ENCODE data around the gene ULBP2.
"Not testable (repeated sequence)": the region's sequence is repeated elsewhere in the genome, so short reads cannot be mapped to it uniquely, and the experiment has no call there.

The ULBP2 gene

GRCh38 chr6:149953934-149954327 lies 12.1 kb downstream of the ULBP2 start:
- not testable (repeated sequence) for DNase-seq

GRCh38 chr6:149954328-149954983 lies 12.6 kb downstream of the ULBP2 start:
- DNase-seq, result not testable (repeated sequence)

DNA sequence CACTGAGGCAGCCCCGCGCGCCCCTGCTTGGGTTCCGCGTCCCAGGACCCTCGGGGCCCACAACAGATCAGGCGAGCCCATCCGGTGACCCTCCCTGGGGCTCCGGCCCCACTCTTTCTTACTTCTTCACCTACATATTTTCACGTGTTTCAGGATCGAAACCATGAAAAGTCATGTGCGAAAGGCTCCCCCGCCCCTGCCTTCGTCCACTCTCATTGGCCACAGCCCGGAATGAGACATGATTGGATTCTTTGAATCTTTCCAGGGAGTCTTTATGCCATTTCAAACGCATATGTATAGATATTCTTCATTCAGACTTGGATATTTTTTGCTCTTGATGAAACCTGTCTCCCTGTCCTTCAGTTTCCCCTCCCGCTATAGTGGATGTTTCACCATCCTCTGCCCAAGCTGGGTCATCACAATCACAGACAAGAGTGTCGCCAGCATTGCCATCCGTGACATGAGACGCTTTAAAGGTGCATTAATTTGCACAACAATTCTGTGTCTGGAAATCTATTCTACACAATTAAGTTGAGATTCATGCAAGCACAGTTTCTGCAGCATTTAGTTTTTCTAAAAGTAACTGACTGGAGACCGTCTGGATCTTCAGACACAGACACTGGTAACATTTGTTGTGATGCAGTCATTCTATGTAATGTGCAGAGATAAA lies 13.3 kb downstream of the ULBP2 start:
- not testable (repeated sequence) for DNase-seq

DNA sequence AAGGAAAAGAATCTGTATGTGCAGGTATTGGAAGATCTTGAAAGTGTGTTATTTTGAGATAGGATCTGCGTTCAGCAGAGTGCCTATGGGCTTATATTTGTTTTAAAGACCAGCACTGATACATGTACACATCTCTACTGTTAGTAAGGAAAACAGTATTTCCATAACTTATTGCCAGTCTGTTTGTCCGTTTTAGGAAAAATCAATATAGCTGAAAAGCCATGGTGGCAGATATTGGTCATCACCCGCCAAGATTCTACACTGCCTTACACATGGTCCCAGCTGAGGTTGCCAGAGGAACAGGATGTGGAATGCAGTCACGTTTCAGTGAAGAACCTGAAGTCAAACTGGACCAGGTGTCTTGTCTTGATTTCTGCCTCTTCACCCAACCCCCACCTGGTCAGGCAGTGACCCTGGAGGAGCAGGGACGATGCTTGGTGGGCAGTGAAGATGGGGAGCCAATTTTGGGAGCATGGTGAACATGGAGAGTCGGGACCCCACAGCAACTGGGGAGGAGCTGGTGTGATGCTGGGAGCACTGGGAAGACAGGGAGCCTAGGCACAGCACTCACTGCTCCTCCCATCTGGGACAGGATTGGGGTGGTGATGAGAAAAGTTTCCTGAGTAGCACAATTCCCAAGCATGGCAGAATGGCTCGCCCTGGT lies 14.0 kb downstream of the ULBP2 start:
- not testable (repeated sequence) for DNase-seq

GRCh38 chr6:149958124-149958523 lies 16.3 kb downstream of the ULBP2 start:
- DNase-seq, result not testable (repeated sequence)

DNA sequence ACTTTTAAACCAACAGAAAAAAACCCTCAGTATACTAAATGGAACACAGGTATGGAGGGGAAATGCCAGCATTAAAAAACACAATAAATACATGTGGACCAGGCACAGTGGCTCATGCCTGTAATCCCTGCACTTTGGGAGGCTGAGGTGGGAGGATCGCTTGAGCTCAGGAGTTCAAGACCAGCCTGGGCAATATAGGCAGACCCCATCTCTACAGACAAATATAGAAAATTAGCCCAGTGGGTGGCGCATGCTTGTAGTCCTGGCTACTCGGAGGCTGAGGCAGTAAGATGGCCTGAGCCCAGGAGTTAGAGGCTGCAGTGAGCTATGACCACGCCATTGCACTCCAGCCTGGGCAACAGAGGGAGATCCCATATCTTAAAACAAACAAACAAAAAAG lies 18.0 kb downstream of the ULBP2 start:
- not testable (repeated sequence) for DNase-seq

GRCh38 chr6:149960488-149960887 lies 18.7 kb downstream of the ULBP2 start:
- DNase-seq, result no peak

- no peak for DNase-seq
Observed at GRCh38 chr6:149961728-149962425, 20.1 kb downstream of the ULBP2 start.

GRCh38 chr6:149962461-149963211 lies 20.8 kb downstream of the ULBP2 start:
- no peak for DNase-seq

DNA sequence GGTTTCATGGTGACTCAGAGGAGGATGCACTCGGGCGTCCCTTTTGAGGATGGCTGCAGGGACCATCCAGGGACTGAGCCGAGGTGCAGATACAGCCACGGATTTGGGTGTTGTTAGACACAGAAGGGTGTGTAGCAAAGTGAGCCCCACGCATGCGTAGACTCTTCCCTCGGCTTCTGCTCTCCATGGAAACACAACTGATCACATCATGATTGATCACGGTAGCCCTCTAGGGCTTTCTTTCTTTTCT lies 21.3 kb downstream of the ULBP2 start:
- no peak for DNase-seq

GRCh38 chr6:149963462-149964307 lies 21.9 kb downstream of the ULBP2 start, which contains the start of gene ULBP1:
ULBP1 (plus strand) TSS chr6:149963943; CDS start chr6:149964050, 107 bp downstream.
- DNase-seq, result no peak

- no peak for DNase-seq
Observed at GRCh38 chr6:149964308-149965193, 22.7 kb downstream of the ULBP2 start.

DNA sequence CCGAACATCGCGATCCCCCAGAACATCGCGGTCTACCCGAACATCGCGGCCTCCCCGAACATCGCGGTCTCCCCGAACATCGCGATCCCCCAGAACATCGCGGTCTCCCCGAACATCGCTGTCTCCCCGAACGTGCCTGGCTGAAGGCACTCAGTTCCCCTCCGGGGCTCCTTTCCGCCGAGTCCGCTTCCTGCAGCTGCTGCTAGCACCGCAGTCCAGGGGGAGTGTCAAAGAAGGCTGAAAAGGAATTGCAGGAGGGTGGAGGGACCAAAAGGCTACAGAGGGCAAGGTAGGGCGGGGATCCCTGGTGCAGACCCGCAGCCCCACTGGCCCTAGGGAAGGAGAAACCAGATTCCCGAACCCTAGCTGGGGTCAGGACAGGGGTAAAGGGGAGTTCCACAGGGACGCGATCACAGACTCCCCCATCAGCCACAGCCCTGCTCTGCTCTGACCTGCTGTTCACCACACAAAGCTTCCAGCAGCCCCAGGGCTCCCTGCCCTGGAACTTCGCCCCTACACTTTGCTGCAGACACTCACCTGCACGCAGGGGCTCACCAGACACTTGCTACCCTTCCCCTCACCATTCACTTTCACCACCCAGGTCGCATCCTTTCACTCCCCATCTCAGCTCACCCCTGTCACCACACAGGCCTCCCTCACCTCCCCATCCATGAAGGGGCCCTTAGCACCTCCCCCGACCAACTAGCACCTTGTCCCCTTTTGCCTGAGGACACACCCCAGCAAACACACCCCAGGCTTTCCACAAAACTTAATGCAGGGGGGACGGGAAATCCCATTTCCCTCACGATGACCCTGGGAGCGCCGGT lies 23.6 kb downstream of the ULBP2 start:
- DNase-seq, result no peak

GRCh38 chr6:149966319-149966718 lies 24.5 kb downstream of the ULBP2 start:
- not testable (repeated sequence) for DNase-seq

GRCh38 chr6:149967591-149967990 lies 25.8 kb downstream of the ULBP2 start:
- DNase-seq, result no peak

DNA sequence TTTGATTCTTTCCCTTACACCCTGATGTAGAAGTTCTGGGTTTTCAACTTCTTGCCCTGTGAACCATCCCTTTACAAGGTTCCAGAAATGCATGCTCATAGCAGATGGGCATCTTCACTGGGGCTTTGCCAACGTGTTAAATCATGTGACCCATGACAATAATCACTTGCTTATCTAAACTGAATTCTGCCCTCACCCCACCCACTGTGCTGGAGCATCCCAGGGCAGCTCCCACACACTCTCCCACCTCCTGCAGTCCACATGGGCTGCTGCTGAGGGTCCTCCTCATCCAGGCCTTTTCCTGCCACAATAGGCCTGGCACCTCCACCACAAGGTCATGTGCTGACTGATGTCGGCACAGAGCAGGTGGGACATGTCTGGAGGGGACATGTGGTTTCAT lies 26.2 kb downstream of the ULBP2 start:
- not testable (repeated sequence) for DNase-seq

DNA sequence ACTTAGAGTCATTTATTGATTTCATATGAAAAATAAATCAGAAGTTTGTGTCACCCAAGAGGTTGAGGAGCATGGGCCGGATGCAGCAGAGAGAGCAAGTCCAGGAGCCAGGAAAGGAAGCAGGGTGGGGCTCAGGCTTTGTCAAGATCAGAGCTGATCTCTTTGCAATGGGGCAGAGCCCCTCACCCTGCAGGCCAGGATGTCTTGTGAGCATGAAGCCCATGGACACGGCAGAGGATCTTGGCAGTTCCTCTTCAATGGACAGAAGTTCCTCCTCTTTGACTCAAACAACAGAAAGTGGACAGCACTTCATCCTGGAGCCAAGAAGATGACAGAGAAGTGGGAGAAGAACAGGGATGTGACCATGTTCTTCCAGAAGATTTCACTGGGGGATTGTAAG lies 27.1 kb downstream of the ULBP2 start:
- DNase-seq, result not testable (repeated sequence)

DNA sequence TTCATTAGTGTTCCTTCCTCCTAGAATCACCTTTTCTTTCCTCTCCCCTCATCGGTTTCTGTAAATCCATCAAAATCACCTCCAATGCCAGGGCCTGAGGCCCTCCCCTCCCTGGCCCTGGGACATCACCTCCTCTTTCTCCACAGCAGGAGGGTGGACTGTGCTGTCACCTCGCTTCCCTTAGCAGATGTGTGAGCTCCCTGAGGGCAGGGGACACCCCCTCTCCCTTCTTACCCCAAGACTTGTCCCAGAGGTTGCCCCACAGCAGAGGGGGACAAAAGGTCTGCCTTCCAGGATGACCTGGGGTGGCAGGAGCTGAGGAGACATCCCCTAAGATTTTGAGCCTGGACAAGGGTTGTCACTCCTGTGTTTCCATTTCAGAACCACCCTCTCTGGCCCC lies 27.8 kb downstream of the ULBP2 start:
- DNase-seq, result no peak

DNA sequence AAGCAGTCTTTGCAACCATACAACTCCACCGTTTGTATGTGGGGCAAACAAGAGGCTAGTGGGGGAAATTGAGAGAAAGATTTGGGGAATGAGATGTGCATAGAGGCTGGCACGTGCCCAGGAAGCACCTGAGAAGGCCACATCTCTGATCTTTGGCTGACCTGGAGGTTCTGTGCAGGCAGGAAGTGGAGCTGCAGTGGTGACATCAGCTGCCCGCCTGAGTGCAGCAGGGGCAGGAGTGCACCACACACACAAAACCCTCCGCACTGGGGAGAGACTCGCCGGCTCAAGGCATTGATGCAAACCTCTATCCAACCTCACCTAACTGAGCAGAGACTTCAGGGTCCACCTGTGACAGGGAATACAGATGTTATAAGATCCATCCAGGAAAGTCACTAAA lies 32.6 kb downstream of the ULBP2 start:
- DNase-seq, result not testable (repeated sequence)

- DNase-seq, result no peak
Observed at GRCh38 chr6:149974825-149975224, 33.0 kb downstream of the ULBP2 start.

Measured in amniotic stem cell (primary cell).